GM12874 (cell line): ENCODE results near the gene SPPL3.

Experiments
- TF ChIP-seq, protein P1 (sequence below): IDR thresholded peaks from 2 replicates; pipeline ENCODE4 v1.5.1; 2011; ENCODE audit warnings: low read depth, mild to moderate bottlenecking, control low read depth, low read length, moderate library complexity; ENCODE audit not compliant: insufficient read depth

Gene SPPL3

GRCh38 chr12:120847392-120847791, 56.8 kb downstream of the SPPL3 start:
- TF ChIP-seq, protein P1, sequence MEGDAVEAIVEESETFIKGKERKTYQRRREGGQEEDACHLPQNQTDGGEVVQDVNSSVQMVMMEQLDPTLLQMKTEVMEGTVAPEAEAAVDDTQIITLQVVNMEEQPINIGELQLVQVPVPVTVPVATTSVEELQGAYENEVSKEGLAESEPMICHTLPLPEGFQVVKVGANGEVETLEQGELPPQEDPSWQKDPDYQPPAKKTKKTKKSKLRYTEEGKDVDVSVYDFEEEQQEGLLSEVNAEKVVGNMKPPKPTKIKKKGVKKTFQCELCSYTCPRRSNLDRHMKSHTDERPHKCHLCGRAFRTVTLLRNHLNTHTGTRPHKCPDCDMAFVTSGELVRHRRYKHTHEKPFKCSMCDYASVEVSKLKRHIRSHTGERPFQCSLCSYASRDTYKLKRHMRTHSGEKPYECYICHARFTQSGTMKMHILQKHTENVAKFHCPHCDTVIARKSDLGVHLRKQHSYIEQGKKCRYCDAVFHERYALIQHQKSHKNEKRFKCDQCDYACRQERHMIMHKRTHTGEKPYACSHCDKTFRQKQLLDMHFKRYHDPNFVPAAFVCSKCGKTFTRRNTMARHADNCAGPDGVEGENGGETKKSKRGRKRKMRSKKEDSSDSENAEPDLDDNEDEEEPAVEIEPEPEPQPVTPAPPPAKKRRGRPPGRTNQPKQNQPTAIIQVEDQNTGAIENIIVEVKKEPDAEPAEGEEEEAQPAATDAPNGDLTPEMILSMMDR = no peak

- TF ChIP-seq, protein P1 = no peak
Measured at GRCh38 chr12:120846721-120847120, 57.4 kb downstream of the SPPL3 start.

DNA sequence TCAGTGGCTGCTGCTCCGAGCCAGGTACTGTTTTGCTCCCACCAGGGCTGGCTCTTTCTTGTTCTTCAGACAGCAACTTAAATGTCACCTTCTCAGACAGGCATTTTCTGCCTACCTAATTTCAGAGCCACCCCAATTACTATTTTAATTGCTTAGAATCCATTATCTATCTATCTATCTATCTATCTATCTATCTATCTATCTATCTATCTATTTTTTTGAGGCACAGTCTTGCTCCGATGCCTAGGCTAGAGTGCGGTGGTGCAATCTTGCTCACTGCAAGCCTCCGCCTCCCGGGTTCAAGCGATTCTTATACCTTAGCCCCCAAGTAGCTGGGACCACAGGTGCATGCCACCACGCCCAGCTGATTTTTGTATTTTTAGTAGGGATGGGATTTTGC, 58.5 kb downstream of the SPPL3 start:
- TF ChIP-seq, protein P1 = no peak

GRCh38 chr12:120844768-120845449, 59.2 kb downstream of the SPPL3 start:
- TF ChIP-seq, protein P1 = no peak

DNA sequence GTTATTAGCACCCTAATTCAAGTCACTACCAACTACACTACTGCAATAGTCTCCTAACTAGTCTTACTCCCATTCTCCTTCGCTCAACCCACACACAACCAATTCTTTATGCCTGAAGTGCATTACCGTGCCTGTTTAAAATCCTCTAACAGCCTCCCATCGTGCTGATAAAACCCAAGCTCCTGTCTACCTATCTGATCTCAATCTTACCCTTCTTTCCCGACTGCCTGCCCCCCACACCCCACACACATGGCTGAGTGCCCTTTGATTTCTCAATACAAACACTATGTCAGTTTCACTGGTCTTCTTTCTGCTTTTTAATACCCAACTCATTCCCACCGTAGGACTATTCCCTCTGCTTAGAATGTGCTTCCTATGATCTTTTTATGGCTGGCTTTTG, 59.9 kb downstream of the SPPL3 start:
- TF ChIP-seq, protein P1 = no peak

DNA sequence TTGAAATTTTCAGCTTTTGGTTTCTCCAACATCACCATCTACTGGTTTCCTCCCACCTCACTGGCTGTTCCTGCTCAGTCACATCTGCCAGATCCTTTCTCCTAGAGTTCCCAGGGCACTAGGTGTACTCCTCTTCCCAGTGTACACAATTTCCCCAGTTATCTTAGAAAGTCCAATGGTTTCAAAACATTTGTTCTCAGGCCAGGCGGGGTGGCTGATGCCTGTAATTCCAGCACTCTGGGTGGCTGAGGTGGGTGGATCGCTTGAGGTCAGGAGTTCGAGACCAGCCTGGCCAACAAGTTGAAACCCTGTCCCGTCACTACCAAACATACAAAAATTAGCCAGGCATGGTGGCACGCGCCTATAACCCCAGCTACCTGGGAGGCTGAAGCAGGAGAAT, 60.7 kb downstream of the SPPL3 start:
- TF ChIP-seq, protein P1 = no peak

DNA sequence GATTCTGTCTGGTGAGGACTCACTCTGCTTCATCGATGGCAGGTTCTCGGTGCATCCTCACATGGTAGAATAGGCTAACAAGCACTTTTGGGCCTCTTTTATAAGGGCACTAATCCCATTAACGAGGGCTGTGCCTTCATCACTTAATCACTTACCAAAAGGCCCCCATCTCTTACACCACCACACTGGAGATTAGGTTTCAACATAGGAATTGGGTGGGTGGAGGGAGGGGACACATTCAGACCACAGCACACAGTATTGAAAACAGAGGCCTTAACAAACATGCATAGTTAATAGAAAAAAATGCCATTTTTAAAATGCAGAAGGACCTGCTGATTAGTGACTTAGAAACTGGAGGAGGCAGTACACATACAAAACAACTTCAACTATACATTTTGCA, 61.6 kb downstream of the SPPL3 start:
- TF ChIP-seq, protein P1 = no peak

GRCh38 chr12:120841525-120841924, 62.6 kb downstream of the SPPL3 start:
- TF ChIP-seq, protein P1 = no peak
